Activated naive CD4-positive, alpha-beta T cell treated with anti-CD3 and anti-CD28 coated beads for 36 hours (primary cell): ENCODE measurements around the gene USP40. TPM values are rescaled to one million over a fixed set of nuclear protein-coding genes. Genes with fewer than 3 reads are reported as not detected.

Experiments used
- CTCF ChIA-PET: fragments of 350-600 bp; sonication (Branson Sonifier 250); formaldehyde crosslinking; loops from one replicate; lab custom pipeline; 2021; ENCODE audit warnings: antibody characterized with exemption; lab: Charles Lee
- DNase-seq: peaks from one replicate; pipeline ENCODE4 v3.0.0-alpha.2; 2020
- H3K27ac Mint-ChIP-seq: one replicate; pipeline ENCODE4 v1.8.0; 2021; ENCODE audit warnings: mild to moderate bottlenecking, mixed read lengths
- H3K27me3 Mint-ChIP-seq: one replicate; pipeline ENCODE4 v1.8.0; 2021; ENCODE audit warnings: low read depth, mixed read lengths
- H3K36me3 Mint-ChIP-seq: one replicate; pipeline ENCODE4 v1.8.0; 2021; ENCODE audit warnings: low read depth, mixed read lengths
- H3K4me1 Mint-ChIP-seq: one replicate; pipeline ENCODE4 v1.8.0; 2021; ENCODE audit warnings: low read depth, mixed read lengths
- H3K4me3 Mint-ChIP-seq: one replicate; pipeline ENCODE4 v1.8.0; 2021; ENCODE audit warnings: mild to moderate bottlenecking, moderate library complexity, mixed read lengths
- H3K9me3 Mint-ChIP-seq: one replicate; pipeline ENCODE4 v1.8.0; 2021; ENCODE audit warnings: mixed read lengths
- intact Hi-C: fragments of 100-400 bp; cut with micrococcal nuclease; formaldehyde crosslinking; loops from one replicate; pipeline ENCODE4 v1.15.1; 2023
- total RNA-seq, 2 experiments: library from RNA; stranded (reverse); gene quantifications; one replicate each; pipeline ENCODE4 v1.2.3, GENCODE V29; 2021

The USP40 gene
- total RNA-seq, 2 experiments from 2014 or later, result 15.3 to 17.5 TPM

- no peak overlapping the region for H3K4me3 Mint-ChIP-seq
- DNase-seq, result no peak
- no peaks in the 10 kb centered on the region for H3K9me3 Mint-ChIP-seq
- CTCF ChIA-PET, result interaction anchor here (0.6 kb wide), 1 partner anchor 131 kb away, joined by 3 read pairs; no protein-coding TSS in a partner anchor
- intact Hi-C loops, result no loop called here
- H3K4me1 Mint-ChIP-seq, result no peaks in the 10 kb centered on the region
- H3K36me3 Mint-ChIP-seq, result peaks cover 34% of the 10 kb centered on the region
- peak overlapping the region; percentile 36 for H3K27ac Mint-ChIP-seq
- no peaks in the 10 kb centered on the region for H3K27me3 Mint-ChIP-seq
Observed at GRCh38 chr2:233466991-233467603, 99.5 kb downstream of the USP40 start.

DNA sequence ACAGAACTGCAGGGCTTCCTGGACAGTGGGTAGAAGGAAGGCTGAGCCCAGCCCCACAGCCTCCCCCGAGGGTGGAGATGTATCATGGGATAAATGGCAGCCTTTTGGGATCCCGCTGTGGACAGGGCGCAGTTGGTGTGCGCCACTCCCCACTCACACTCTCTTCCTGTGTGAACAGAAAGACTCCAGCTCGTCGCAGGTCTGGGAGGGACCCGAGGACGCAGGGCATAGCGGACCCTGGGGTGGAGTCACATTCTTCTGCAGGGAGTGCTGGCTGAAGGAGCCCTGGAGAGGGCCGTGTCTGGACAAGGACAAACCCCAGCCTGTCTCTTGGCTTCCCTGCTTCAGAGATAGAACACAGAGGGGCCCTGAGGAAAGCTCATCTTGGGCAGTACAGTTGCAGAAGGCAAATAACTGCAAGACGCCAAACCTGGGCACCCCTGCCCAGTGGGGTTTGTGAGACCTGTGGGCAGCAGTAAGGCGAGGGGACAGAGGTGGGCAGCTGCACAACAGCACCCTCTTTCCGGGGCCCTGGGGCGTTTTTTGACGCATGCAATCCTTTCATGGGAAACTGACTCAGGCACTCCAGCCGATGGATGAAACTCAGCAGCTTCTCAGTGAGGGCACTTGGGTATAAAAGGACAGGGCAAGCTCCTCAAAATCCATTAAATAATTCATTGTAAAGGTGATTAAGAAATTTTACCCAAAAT is 101.9 kb downstream of the USP40 start:
- peaks cover 31% of the 10 kb centered on the region for H3K36me3 Mint-ChIP-seq
- H3K4me1 Mint-ChIP-seq, result no peaks in the 10 kb centered on the region
- no peak overlapping the region for H3K4me3 Mint-ChIP-seq
- H3K27me3 Mint-ChIP-seq, result no peaks in the 10 kb centered on the region
- DNase-seq, result no peak
- no peak overlapping the region for H3K27ac Mint-ChIP-seq
- intact Hi-C loops, result no loop called here
- CTCF ChIA-PET, result interaction anchor here (1.1 kb wide), 1 partner anchor 16 kb away, joined by 3 read pairs; no protein-coding TSS in a partner anchor
- no peaks in the 10 kb centered on the region for H3K9me3 Mint-ChIP-seq

DNA sequence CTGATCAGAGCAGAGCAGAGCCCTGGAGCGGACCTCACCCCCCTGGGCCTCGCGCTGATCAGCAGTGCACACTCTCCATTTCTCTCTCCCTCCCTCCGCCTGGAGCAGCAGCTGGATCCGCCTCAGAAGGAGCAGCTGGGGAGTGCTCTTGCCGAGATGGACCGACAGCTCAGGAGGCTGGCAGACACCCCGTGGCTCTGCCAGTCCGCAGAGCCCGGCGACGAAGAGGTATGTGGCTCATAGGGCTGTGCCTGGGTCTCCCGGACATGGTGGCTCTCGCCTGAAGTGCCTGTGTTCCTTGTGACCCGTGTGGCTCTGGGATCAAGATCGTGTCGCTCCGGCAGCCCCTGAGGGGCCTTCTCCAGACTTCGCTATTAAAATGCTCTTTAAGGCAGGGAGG is 102.5 kb downstream of the USP40 start:
- CTCF ChIA-PET, result interaction anchor here (1.1 kb wide), 1 partner anchor 15 kb away, joined by 3 read pairs; no protein-coding TSS in a partner anchor
- no peaks in the 10 kb centered on the region for H3K27me3 Mint-ChIP-seq
- intact Hi-C loops, result no loop called here
- peaks cover 27% of the 10 kb centered on the region for H3K36me3 Mint-ChIP-seq
- no peak overlapping the region for H3K27ac Mint-ChIP-seq
- H3K9me3 Mint-ChIP-seq, result no peaks in the 10 kb centered on the region
- DNase-seq, result no peak
- H3K4me3 Mint-ChIP-seq, result no peak overlapping the region
- H3K4me1 Mint-ChIP-seq, result no peaks in the 10 kb centered on the region

- peaks cover 29% of the 10 kb centered on the region for H3K36me3 Mint-ChIP-seq
- CTCF ChIA-PET, result interaction anchor here (1.1 kb wide), 1 partner anchor 15 kb away, joined by 3 read pairs; no protein-coding TSS in a partner anchor
Observed at GRCh38 chr2:233463586-233463985, 103.0 kb downstream of the USP40 start.

DNA sequence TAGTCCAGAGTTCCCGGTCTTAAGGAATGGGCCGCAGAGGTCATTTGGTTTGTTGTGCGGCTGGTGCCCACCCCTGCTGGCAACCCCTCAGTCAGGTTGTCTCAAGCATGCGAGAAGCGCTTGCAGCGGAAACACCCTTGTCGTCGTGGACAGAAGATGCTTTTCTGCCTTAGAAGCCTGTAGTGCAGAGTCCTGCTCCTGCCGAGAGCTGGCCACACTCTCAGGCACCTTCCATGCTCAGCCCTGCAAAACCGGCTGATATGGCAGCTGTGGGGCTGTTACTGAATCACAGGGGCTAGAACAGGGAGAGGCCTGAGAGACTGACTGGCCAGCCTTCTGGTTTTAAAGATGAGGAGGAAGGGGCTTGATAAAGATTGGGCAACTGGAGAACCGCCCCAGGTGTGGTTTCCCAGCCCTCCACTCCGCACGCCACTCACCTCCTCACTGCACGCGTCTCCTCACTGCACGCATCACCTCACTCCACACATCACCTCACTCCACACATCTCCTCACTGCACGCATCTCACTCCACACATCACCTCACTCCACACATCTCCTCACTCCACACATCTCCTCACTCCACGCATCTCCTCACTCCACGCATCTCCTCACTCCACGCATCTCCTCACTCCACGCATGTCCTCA is 103.6 kb downstream of the USP40 start:
- CTCF ChIA-PET, result no interaction called here
- H3K4me1 Mint-ChIP-seq, result no peaks in the 10 kb centered on the region
- DNase-seq, result no peak
- intact Hi-C loops, result no loop called here
- no peaks in the 10 kb centered on the region for H3K9me3 Mint-ChIP-seq
- H3K36me3 Mint-ChIP-seq, result peaks cover 27% of the 10 kb centered on the region
- H3K27me3 Mint-ChIP-seq, result no peaks in the 10 kb centered on the region
- H3K4me3 Mint-ChIP-seq, result no peak overlapping the region
- no peak overlapping the region for H3K27ac Mint-ChIP-seq

More at GRCh38 chr2:233463586-233463985, 103.0 kb downstream of the USP40 start:
- no peak for DNase-seq
- intact Hi-C loops, result no loop called here
- H3K4me3 Mint-ChIP-seq, result no peak overlapping the region
- H3K9me3 Mint-ChIP-seq, result no peaks in the 10 kb centered on the region
- no peak overlapping the region for H3K27ac Mint-ChIP-seq
- no peaks in the 10 kb centered on the region for H3K4me1 Mint-ChIP-seq
- no peaks in the 10 kb centered on the region for H3K27me3 Mint-ChIP-seq

DNA sequence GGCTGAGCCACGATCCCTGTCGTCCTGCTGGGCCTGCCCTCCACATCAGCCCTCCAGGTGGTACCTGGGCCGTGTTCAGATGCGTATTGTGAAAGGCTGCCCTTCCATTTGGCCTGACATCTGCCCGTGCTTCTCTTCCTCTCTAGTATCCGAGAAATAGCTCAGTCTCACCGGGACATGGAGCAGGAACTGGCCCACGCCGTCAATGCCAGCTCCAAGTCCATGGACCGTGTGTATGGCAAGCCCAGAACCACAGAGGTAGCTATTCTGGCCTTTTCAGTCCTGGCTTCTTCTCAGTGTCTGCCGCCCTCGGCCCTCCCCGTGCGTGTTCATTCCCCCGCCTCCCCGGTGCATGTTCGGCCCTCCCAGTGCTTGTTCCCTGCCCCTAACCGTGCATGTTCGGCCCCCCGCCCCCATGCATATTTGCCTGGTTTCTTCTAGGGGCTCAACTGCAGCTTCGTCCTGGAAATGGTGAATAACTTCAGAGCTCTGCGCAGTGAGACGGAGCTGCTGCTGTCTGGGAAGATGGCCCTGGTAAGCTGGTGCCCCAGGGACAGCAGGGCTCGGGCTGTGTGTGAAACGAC is 104.3 kb downstream of the USP40 start:
- no peak for DNase-seq
- Mint-ChIP-seq H3K4me1 (no peaks in the 10 kb centered on the region), H3K36me3 (peaks cover 31% of the 10 kb centered on the region), H3K4me3 (no peak overlapping the region), H3K27ac (no peak overlapping the region), H3K27me3 (no peaks in the 10 kb centered on the region), H3K9me3 (no peaks in the 10 kb centered on the region)
- intact Hi-C loops, result no loop called here
- CTCF ChIA-PET, result interaction anchor here (0.6 kb wide), 1 partner anchor 97 kb away, joined by 3 read pairs; no protein-coding TSS in a partner anchor

GRCh38 chr2:233461481-233461891 is 105.1 kb downstream of the USP40 start:
- no peak for DNase-seq
- intact Hi-C loops, result no loop called here
- no peaks in the 10 kb centered on the region for H3K4me1 Mint-ChIP-seq
- no peaks in the 10 kb centered on the region for H3K27me3 Mint-ChIP-seq
- peaks cover 34% of the 10 kb centered on the region for H3K36me3 Mint-ChIP-seq
- H3K27ac Mint-ChIP-seq, result no peak overlapping the region
- CTCF ChIA-PET, result interaction anchor here (0.6 kb wide), 1 partner anchor 98 kb away, joined by 3 read pairs; no protein-coding TSS in a partner anchor
- H3K9me3 Mint-ChIP-seq, result no peaks in the 10 kb centered on the region
- no peak overlapping the region for H3K4me3 Mint-ChIP-seq

GRCh38 chr2:233460726-233461441 is 105.7 kb downstream of the USP40 start:
- Mint-ChIP-seq H3K27me3 (no peaks in the 10 kb centered on the region), H3K27ac (no peak overlapping the region), H3K9me3 (no peaks in the 10 kb centered on the region), H3K36me3 (peaks cover 31% of the 10 kb centered on the region), H3K4me1 (no peaks in the 10 kb centered on the region), H3K4me3 (no peak overlapping the region)
- CTCF ChIA-PET, result no interaction called here
- intact Hi-C loops, result no loop called here
- no peak for DNase-seq

GRCh38 chr2:233459426-233459825 is 107.2 kb downstream of the USP40 start:
- Mint-ChIP-seq H3K36me3 (peaks cover 31% of the 10 kb centered on the region), H3K4me3 (no peak overlapping the region), H3K27me3 (no peaks in the 10 kb centered on the region), H3K9me3 (no peaks in the 10 kb centered on the region), H3K4me1 (no peaks in the 10 kb centered on the region), H3K27ac (no peak overlapping the region)
- DNase-seq, result no peak
- intact Hi-C loops, result no loop called here
- CTCF ChIA-PET, result no interaction called here

- Mint-ChIP-seq H3K36me3 (peaks cover 28% of the 10 kb centered on the region), H3K4me3 (no peak overlapping the region), H3K4me1 (no peaks in the 10 kb centered on the region), H3K9me3 (no peaks in the 10 kb centered on the region), H3K27ac (no peak overlapping the region), H3K27me3 (no peaks in the 10 kb centered on the region)
- CTCF ChIA-PET, result no interaction called here
- no peak for DNase-seq
- intact Hi-C loops, result no loop called here
Observed at GRCh38 chr2:233458826-233459225, 107.8 kb downstream of the USP40 start.

DNA sequence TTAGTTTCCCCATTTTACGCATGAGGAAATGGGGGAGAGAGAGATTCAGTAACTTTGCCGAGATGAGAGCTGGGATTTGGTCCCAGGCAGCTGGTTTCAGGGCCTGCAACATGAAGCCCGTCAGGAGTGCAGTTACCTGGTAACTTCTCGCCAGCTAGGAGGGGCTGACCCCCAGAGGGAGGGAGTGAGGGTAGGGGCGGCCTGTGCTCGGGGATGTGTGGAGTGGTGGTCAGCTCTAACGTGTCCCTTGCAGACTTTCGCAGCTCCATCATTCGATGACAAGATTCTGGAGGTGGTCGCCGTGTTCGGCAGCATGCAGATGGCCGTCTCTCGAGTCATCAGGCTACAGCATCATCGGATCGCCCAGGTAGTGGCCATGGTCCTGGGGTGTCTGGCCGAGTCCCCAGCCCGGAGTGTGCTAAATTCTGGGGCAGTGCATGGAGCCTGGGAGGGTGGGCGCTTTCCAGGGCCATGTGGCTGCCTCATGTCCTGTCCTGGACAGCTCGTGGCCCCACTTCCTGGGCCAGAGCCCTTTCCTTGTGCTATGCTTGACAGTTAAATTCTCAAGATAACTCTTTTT is 108.5 kb downstream of the USP40 start:
- Mint-ChIP-seq H3K4me1 (no peaks in the 10 kb centered on the region), H3K4me3 (no peak overlapping the region), H3K36me3 (peaks cover 22% of the 10 kb centered on the region), H3K27ac (no peak overlapping the region), H3K27me3 (no peaks in the 10 kb centered on the region), H3K9me3 (no peaks in the 10 kb centered on the region)
- intact Hi-C loops, result no loop called here
- no peak for DNase-seq
- CTCF ChIA-PET, result no interaction called here
